IPS-NIHi7 (cell line): ENCODE measurements around the gene SAFB.

ENCODE experiments used
- DNase-seq: peaks from one replicate; pipeline ENCODE4 v3.0.0; 2012; ENCODE audit warnings: mixed read lengths; ENCODE audit errors: extremely low spot score

The SAFB gene

GRCh38 chr19:5627395-5627904, 4.6 kb downstream of the SAFB start:
- DNase-seq: no peak

GRCh38 chr19:5628461-5628860, 5.6 kb downstream of the SAFB start:
- no peak for DNase-seq

- no peak for DNase-seq
Observed at GRCh38 chr19:5628919-5629481, 6.1 kb downstream of the SAFB start.

GRCh38 chr19:5631567-5632240, 8.8 kb downstream of the SAFB start:
- no peak for DNase-seq

GRCh38 chr19:5632241-5632612, 9.3 kb downstream of the SAFB start:
- DNase-seq: no peak

- DNase-seq: no peak
Observed at GRCh38 chr19:5632657-5633056, 9.8 kb downstream of the SAFB start.

- no peak for DNase-seq
Observed at GRCh38 chr19:5635427-5635826, 12.5 kb downstream of the SAFB start.

GRCh38 chr19:5637971-5638370, 15.1 kb downstream of the SAFB start:
- DNase-seq: no peak

- DNase-seq: no peak
Observed at GRCh38 chr19:5641171-5641570, 18.3 kb downstream of the SAFB start.

GRCh38 chr19:5642204-5642603, 19.3 kb downstream of the SAFB start:
- no peak for DNase-seq

- DNase-seq: no peak
Observed at GRCh38 chr19:5643060-5643459, 20.2 kb downstream of the SAFB start.

GRCh38 chr19:5644037-5644436, 21.2 kb downstream of the SAFB start:
- DNase-seq: no peak

GRCh38 chr19:5645409-5645808, 22.5 kb downstream of the SAFB start:
- DNase-seq: no peak

GRCh38 chr19:5646703-5647102, 23.8 kb downstream of the SAFB start:
- no peak for DNase-seq

GRCh38 chr19:5648464-5648863, 25.6 kb downstream of the SAFB start:
- no peak for DNase-seq

- DNase-seq: no peak
Observed at GRCh38 chr19:5651361-5651760, 28.5 kb downstream of the SAFB start.

GRCh38 chr19:5652261-5652660, 29.4 kb downstream of the SAFB start:
- no peak for DNase-seq

GRCh38 chr19:5654931-5655330, 32.0 kb downstream of the SAFB start:
- DNase-seq: no peak

- DNase-seq: no peak
Observed at GRCh38 chr19:5655412-5655811, 32.5 kb downstream of the SAFB start.

GRCh38 chr19:5661483-5661882, 38.6 kb downstream of the SAFB start:
- no peak for DNase-seq

GRCh38 chr19:5663904-5664303, 41.0 kb downstream of the SAFB start:
- no peak for DNase-seq

GRCh38 chr19:5664515-5664914, 41.6 kb downstream of the SAFB start:
- no peak for DNase-seq

- DNase-seq: no peak
Observed at GRCh38 chr19:5665781-5666513, 43.1 kb downstream of the SAFB start.
